A673 (cell line): ENCODE data around the gene DOCK4. TPM values are rescaled to one million over a fixed set of nuclear protein-coding genes. Genes with fewer than 3 reads are reported as not detected.

ENCODE experiments used
- BruUV-seq: library from RNA; stranded (reverse); fragments of 400-500 nt; replicated peaks from 2 replicates; lab custom pipeline; 2021; lab: Mats Ljungman, UMichigan
- CTCF ChIA-PET: fragments of 300-600 bp; sonication (Branson Sonifier 250); formaldehyde crosslinking; loops from one replicate; lab custom pipeline; 2022; ENCODE audit warnings: antibody characterized with exemption; lab: Charles Lee
- POLR2A ChIA-PET: fragments of 300-600 bp; sonication (Branson Sonifier 250); formaldehyde crosslinking; loops from one replicate; lab custom pipeline; 2022; ENCODE audit warnings: antibody characterized with exemption; ENCODE audit not compliant: low non-redundant PET; lab: Charles Lee
- DNase-seq: peaks from one replicate; pipeline ENCODE4 v3.0.0-alpha.2; 2015; ENCODE audit warnings: low spot score
- H3K27ac ChIP-seq: fragments of 200-600 bp; sonication (generic); 2 replicates; pipeline ENCODE4 v1.5.1; 2016; ENCODE audit warnings: mixed run types, low read depth, mild to moderate bottlenecking, mixed read lengths, antibody characterized with exemption, low read length; ENCODE audit not compliant: poor library complexity, severe bottlenecking
- H3K27me3 ChIP-seq: fragments of 200-600 bp; sonication (generic); replicated peaks from 2 replicates; pipeline ENCODE4 v1.6.1; 2017; ENCODE audit warnings: mixed run types, low read depth, mild to moderate bottlenecking, mixed read lengths, antibody characterized with exemption, low read length; ENCODE audit not compliant: insufficient read depth, poor library complexity
- H3K36me3 ChIP-seq: fragments of 200-600 bp; sonication (generic); 2 replicates; pipeline ENCODE4 v1.6.1; 2016; ENCODE audit warnings: mixed run types, mild to moderate bottlenecking, mixed read lengths, antibody characterized with exemption, low read length; ENCODE audit not compliant: insufficient read depth, poor library complexity, severe bottlenecking
- H3K4me1 ChIP-seq: fragments of 200-600 bp; sonication (generic); 2 replicates; pipeline ENCODE4 v1.6.1; 2017; ENCODE audit warnings: mixed run types, mild to moderate bottlenecking, mixed read lengths, antibody characterized with exemption, low read length; ENCODE audit not compliant: insufficient read depth, poor library complexity, severe bottlenecking
- H3K4me3 ChIP-seq: fragments of 200-600 bp; sonication (generic); 2 replicates; pipeline ENCODE4 v1.5.1; 2016; ENCODE audit warnings: low read depth, mixed run types, mild to moderate bottlenecking, mixed read lengths, low read length; ENCODE audit not compliant: poor library complexity, severe bottlenecking
- H3K9me3 ChIP-seq: fragments of 200-600 bp; sonication (generic); 2 replicates; pipeline ENCODE4 v1.6.1; 2016; ENCODE audit warnings: mixed run types, low read depth, mild to moderate bottlenecking, mixed read lengths, antibody characterized with exemption, low read length; ENCODE audit not compliant: poor library complexity, severe bottlenecking
- CTCF ChIP-seq: fragments of 300-800, 200-600 bp; sonication (generic); conservative IDR thresholded peaks from 2 replicates; pipeline ENCODE4 v1.5.1; 2017; ENCODE audit warnings: low read depth, mild to moderate bottlenecking, antibody characterized with exemption, low read length, moderate library complexity, mixed read lengths
- EZH2 ChIP-seq: fragments of 200-600 bp; sonication (generic); IDR thresholded peaks from 2 replicates; pipeline ENCODE4 v1.6.1; 2017; ENCODE audit warnings: borderline replicate concordance, low read depth, mild to moderate bottlenecking, mixed read lengths, antibody characterized with exemption, low read length; ENCODE audit not compliant: poor library complexity, severe bottlenecking
- intact Hi-C: fragments of 100-400 bp; cut with micrococcal nuclease; formaldehyde crosslinking; loops from one replicate; pipeline ENCODE4 v1.10.0; 2022; ENCODE audit not compliant: unreplicated experiment
- total RNA-seq: library from RNA; stranded (reverse); gene quantifications from 2 replicates; pipeline ENCODE4 v1.2.3, GENCODE V29; 2021

Gene DOCK4
- total RNA-seq, 1 experiment from 2014 or later = 28.5 TPM

- Histone ChIP-seq H3K4me1 (peaks cover 4% of the 10 kb centered on the region), H3K36me3 (no peaks in the 10 kb centered on the region), H3K27ac (no peak overlapping the region), H3K9me3 (no peaks in the 10 kb centered on the region), H3K4me3 (no peak overlapping the region), H3K27me3 (no peaks in the 10 kb centered on the region)
- ChIA-PET POLR2A (no interaction called here), CTCF (no interaction called here)
- no TSS peak for BruUV-seq
- DNase-seq = no peak
- TF ChIP-seq CTCF (no peak), EZH2 (no peak)
- intact Hi-C loops = loop anchor here (5.0 kb wide), 1 partner anchor 456 kb away; the partner anchor contains the start of genes DOCK4 and ZNF277
Observed at GRCh38 chr7:111750878-111751277, 455.3 kb downstream of the DOCK4 start.

- ChIA-PET POLR2A (no interaction called here), CTCF (no interaction called here)
- no peak for TF ChIP-seq EZH2
- no peak for TF ChIP-seq CTCF
- DNase-seq = no peak
- peaks cover 4% of the 10 kb centered on the region for H3K4me1 ChIP-seq
- H3K27me3 ChIP-seq = no peaks in the 10 kb centered on the region
- intact Hi-C loops = loop anchor here (5.0 kb wide), 1 partner anchor 457 kb away; the partner anchor contains the start of genes DOCK4 and ZNF277
- BruUV-seq = no TSS peak
- no peaks in the 10 kb centered on the region for H3K9me3 ChIP-seq
- H3K36me3 ChIP-seq = no peaks in the 10 kb centered on the region
- no peak overlapping the region for H3K4me3 ChIP-seq
- H3K27ac ChIP-seq = no peak overlapping the region
Observed at GRCh38 chr7:111750228-111750627, 456.0 kb downstream of the DOCK4 start.

- intact Hi-C loops = loop anchor here (5.0 to 10.0 kb wide), 2 partner anchors 458 to 1145 kb away; partner anchors contain the start of genes DOCK4 and ZNF277
- ChIA-PET CTCF (no interaction called here), POLR2A (no interaction called here)
- no peak for DNase-seq
- Histone ChIP-seq H3K36me3 (no peaks in the 10 kb centered on the region), H3K4me3 (no peak overlapping the region), H3K27ac (no peak overlapping the region), H3K4me1 (peaks cover 4% of the 10 kb centered on the region), H3K27me3 (no peaks in the 10 kb centered on the region), H3K9me3 (no peaks in the 10 kb centered on the region)
- no TSS peak for BruUV-seq
- no peak for TF ChIP-seq EZH2
- TF ChIP-seq CTCF = no peak
Observed at GRCh38 chr7:111749625-111750024, 456.6 kb downstream of the DOCK4 start.
